Measurements from ENCODE around the gene CBLB.
"Not testable (repeated sequence)": the region's sequence is repeated elsewhere in the genome, so short reads cannot be mapped to it uniquely, and the experiment has no call there.

CBLB gene

DNA sequence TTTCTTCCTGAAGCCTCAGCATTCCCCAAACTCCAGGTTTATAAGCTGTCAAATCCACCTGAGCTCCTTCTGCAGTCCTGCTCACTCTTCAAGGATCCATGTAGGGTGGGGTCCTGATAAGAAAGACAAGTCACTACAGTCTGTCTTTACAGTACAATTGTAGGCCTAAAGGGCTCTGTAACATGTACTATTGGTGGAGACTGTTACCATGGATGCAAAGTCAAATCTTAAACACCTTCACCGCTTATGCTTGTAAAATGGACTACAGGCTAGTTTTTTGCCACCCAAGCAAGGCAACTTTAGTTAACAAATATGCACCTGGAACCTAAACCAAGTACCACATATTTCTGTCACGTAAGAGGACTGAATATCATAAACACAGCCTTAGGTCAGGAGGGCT, 44.7 kb downstream of the CBLB start:
- no peak overlapping the region for H3K4me3 ChIP-seq (replicated peaks; ENCODE audit: low read depth, low read length)
- no peaks in the 10 kb centered on the region for H3K27me3 ChIP-seq (replicated peaks; ENCODE audit: control insufficient read depth, insufficient read depth, low read length)
- TF ChIP-seq, protein P1, sequence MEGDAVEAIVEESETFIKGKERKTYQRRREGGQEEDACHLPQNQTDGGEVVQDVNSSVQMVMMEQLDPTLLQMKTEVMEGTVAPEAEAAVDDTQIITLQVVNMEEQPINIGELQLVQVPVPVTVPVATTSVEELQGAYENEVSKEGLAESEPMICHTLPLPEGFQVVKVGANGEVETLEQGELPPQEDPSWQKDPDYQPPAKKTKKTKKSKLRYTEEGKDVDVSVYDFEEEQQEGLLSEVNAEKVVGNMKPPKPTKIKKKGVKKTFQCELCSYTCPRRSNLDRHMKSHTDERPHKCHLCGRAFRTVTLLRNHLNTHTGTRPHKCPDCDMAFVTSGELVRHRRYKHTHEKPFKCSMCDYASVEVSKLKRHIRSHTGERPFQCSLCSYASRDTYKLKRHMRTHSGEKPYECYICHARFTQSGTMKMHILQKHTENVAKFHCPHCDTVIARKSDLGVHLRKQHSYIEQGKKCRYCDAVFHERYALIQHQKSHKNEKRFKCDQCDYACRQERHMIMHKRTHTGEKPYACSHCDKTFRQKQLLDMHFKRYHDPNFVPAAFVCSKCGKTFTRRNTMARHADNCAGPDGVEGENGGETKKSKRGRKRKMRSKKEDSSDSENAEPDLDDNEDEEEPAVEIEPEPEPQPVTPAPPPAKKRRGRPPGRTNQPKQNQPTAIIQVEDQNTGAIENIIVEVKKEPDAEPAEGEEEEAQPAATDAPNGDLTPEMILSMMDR (IDR thresholded peaks at IDR 0.05; ENCODE audit: insufficient read depth, low read length, poor library complexity, severe bottlenecking), result no peak
- no peaks in the 10 kb centered on the region; the same call in 1 of the 2 replicates for H3K36me3 ChIP-seq (ENCODE audit: control insufficient read depth, insufficient read depth, low read length)
- DNase-seq (ENCODE audit: extremely low read depth, insufficient read length), result no peak

DNA sequence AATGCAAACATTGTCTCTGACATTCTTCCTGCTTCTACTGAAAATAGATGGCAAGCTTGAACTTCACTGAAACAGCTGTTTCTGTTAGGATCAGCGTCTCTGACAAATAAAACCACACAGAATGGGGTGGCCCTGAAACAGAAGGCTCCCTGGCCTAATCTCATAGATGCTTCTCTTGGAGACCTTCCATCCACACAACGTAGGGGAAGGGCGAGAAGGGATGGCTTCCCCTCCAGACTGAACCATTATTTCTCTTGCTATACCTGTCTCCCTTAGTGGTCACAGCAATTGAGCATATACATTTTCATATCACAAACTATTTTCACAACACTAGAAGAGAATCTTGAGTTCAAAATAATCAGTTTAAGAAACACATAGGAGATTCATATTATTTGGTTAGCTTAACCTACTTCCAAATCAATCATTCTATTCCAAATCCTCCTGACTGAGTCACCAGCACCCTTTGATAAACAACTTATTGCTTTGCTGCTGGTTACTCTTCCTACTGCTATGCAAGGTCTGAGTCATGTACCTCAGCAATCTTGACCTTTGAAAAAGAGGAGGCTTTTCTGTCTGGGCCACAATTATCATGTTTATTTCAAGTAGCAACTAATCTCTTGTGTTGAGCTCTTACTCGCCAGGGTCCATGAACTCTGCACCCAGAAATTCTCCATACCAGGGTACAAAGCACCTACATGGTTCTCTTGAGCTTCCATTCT, 45.5 kb downstream of the CBLB start:
- Histone ChIP-seq H3K36me3 (ENCODE audit: control insufficient read depth, insufficient read depth, low read length) (no peaks in the 10 kb centered on the region; the same call in 1 of the 2 replicates), H3K4me3 (replicated peaks; ENCODE audit: low read depth, low read length) (no peak overlapping the region), H3K27me3 (replicated peaks; ENCODE audit: control insufficient read depth, insufficient read depth, low read length) (no peaks in the 10 kb centered on the region)
- TF ChIP-seq, protein P1 (IDR thresholded peaks at IDR 0.05; ENCODE audit: insufficient read depth, low read length, poor library complexity, severe bottlenecking), result no peak
- DNase-seq (ENCODE audit: extremely low read depth, insufficient read length), result no peak

DNA sequence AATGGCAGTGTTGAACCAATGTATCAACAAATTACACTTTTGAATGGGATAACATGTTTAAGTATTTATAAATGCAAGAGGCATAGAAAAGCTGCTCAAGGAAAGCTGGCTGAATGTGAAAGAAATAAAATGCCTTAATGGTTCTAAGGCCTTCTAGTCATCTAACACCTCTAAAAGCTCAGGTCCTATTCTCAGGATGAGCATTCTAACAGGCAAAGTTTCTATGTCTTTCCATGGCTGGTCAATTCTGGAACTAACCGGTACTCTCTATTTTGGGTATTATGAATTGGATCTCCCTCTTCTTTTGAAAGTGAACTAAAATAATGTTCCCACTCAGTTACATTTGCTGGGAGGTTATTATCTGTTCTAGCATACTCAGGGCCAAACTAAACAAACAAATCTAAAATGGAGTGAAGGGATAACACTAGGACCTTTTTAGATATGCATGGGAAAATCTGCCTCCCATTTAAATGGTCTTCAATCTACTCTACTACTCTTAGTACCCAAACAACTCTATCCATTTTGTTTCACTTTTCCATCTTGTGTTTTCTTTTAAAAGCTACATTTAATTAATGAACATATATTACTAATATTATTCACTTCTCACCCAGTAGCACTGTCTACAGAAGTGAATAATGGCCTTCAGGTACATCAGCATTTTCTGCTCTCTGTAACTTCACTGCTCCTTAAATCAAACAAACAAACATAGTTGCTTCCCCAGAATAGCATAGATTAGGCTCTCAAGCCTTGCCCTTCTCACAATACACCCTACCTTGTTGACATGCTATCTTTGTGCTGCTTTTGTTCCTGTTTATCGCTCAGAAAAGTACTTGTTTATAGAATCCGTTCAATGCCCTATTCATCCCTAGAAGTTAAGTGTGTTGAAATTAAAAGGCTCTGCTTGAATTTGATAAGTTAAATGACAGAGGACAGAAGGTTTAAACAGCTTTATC, 46.4 kb downstream of the CBLB start:
- DNase-seq (ENCODE audit: extremely low read depth, insufficient read length), result no peak
- no peaks in the 10 kb centered on the region for H3K27me3 ChIP-seq (replicated peaks; ENCODE audit: control insufficient read depth, insufficient read depth, low read length)
- no peak overlapping the region for H3K4me3 ChIP-seq (replicated peaks; ENCODE audit: low read depth, low read length)
- TF ChIP-seq, protein P1 (IDR thresholded peaks at IDR 0.05; ENCODE audit: insufficient read depth, low read length, poor library complexity, severe bottlenecking), result no peak
- H3K36me3 ChIP-seq (ENCODE audit: control insufficient read depth, insufficient read depth, low read length), result no peaks in the 10 kb centered on the region; the same call in 1 of the 2 replicates

DNA sequence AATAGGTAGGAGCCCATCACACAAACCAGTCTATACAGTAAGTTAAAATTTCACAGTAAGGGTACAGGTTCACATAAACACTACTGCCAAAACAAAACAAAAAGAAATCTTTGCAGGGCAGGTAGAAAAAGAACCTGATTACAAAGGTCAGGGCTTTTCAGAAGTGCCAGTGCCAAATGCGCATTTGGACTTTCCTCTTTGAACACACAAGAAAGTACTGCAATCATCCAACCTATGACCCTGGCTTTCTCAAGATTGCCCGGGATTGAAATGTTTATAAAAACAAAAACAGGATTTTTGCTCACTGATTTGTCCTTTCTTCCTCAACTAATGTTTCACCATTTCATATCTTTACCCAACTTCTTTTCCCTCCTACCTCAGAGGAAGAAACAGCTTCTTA, 47.4 kb downstream of the CBLB start:
- no peak for DNase-seq (ENCODE audit: extremely low read depth, insufficient read length)
- Histone ChIP-seq H3K27me3 (replicated peaks; ENCODE audit: control insufficient read depth, insufficient read depth, low read length) (no peaks in the 10 kb centered on the region), H3K4me3 (replicated peaks; ENCODE audit: low read depth, low read length) (no peak overlapping the region), H3K36me3 (ENCODE audit: control insufficient read depth, insufficient read depth, low read length) (no peaks in the 10 kb centered on the region; the same call in 1 of the 2 replicates)
- TF ChIP-seq, protein P1 (IDR thresholded peaks at IDR 0.05; ENCODE audit: insufficient read depth, low read length, poor library complexity, severe bottlenecking), result no peak

DNA sequence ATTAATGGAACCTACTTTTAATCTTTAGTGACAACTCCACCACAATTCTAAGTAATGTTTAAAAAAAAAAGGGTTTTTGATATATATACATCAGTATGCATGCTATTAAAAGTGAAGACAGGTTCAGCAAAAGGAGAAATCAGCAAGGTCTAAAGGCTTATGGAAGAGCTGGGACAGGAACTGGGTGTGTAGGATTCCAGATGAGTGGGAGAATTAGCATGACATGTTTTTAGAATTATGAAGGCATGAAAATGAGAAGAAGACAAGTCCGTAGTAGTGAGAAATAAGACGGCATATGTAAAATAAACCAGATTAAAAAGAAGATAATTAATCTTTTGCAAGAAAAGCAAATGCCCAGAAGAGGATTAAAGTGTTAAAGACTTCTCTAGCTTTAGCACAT, 52.0 kb downstream of the CBLB start:
- H3K4me3 ChIP-seq (replicated peaks; ENCODE audit: low read depth, low read length), result no peak overlapping the region
- no peak for DNase-seq (ENCODE audit: extremely low read depth, insufficient read length)
- H3K27me3 ChIP-seq (replicated peaks; ENCODE audit: control insufficient read depth, insufficient read depth, low read length), result no peaks in the 10 kb centered on the region
- TF ChIP-seq, protein P1 (IDR thresholded peaks at IDR 0.05; ENCODE audit: insufficient read depth, low read length, poor library complexity, severe bottlenecking), result no peak
- no peaks in the 10 kb centered on the region; the same call in 1 of the 2 replicates for H3K36me3 ChIP-seq (ENCODE audit: control insufficient read depth, insufficient read depth, low read length)

DNA sequence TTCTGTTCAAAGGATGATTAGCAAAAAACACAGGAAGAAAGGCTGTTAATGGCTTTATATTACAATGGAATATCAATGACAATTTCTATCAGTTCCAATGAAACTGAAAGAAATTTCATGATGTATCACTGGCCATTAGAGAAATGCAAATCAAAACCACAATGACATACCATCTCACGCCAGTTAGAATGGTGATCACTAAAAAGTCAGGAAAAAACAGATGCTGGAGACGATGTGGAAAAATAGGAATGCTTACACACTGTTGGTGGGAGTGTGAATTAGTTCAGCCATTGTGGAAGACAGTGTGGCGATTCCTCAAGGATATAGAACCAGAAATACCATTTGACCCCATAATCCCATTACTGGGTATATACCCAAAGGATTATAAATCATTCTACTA, 53.5 kb downstream of the CBLB start:
- H3K27me3 ChIP-seq (replicated peaks; ENCODE audit: control insufficient read depth, insufficient read depth, low read length); DNase-seq (ENCODE audit: extremely low read depth, insufficient read length); H3K4me3 ChIP-seq (replicated peaks; ENCODE audit: low read depth, low read length); H3K36me3 ChIP-seq (ENCODE audit: control insufficient read depth, insufficient read depth, low read length): not testable (repeated sequence)

All from GM06990 (cell line).